ENCODE data around the gene RGR.

RGR gene

GRCh38 chr10:84302223-84302622, 57.4 kb downstream of the RGR start:
- DNase-seq: no peak

DNA sequence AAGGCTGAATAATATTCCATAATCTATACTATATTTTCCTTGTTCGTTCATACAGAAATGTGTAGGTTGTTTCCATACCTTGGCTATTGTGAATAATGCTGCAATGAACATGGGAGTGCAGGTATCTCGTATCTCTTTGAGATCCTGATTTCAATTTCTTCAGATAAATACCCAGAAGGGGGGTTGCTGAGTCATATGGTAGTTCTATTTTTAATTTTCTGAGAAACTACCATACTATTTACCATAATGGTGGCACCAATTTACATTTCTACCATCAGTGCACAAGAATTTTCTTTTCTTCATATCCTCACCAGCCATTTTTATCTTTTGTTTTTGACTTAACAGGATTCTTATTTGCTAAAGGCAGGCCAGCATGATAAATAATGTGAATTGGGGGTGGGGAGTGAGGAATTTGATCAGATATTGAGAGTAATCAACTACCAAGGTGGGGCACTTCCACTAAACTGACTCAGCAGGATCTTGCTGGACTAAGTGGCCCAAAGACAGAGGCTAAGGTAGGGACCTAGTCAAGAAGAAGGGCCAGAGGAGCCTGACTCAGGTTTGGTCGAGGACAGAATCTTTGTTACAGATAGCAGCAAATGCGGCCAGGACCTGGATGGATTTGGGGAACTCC, 62.0 kb downstream of the RGR start:
- no peak for DNase-seq

GRCh38 chr10:84308021-84308420, 63.2 kb downstream of the RGR start:
- DNase-seq: no peak

- DNase-seq: no peak
These were observed 63.8 kb downstream of the RGR start for GRCh38 chr10:84308481-84309304.

Measured in activated CD4-positive, alpha-beta T cell treated with anti-CD3 and anti-CD28 coated beads for 1 hour (primary cell).